ENCODE measurements around the gene BTBD2. TPM values are rescaled to one million over a fixed set of nuclear protein-coding genes. Genes with fewer than 3 reads are reported as not detected.

Gene BTBD2
- total and polyA plus RNA-seq, 10 of the 15 experiments (the other 5 are each of a cell fraction or from before 2014, with no cell fraction given) = 0.13 to 66.2 (median 10.4) TPM

- TF ChIP-seq E4F1 (IDR thresholded peaks at IDR 0.05; ENCODE audit: borderline replicate concordance, partially characterized antibody) (no peak), BMI1 (IDR thresholded peaks at IDR 0.05; ENCODE audit: borderline replicate concordance) (no peak), NR2C1 (IDR thresholded peaks at IDR 0.05) (0 out of 2 replicates have a peak, but pooled peaks have one; percentile 1), LARP7 (IDR thresholded peaks at IDR 0.05) (0 out of 2 replicates have a peak, but pooled peaks have one; percentile 13), POLR2A (IDR thresholded peaks at IDR 0.05; ENCODE audit: low read depth, low read length) (peak; percentile 46), SIN3A (IDR thresholded peaks at IDR 0.05; ENCODE audit: low read depth, low read length) (no peak), EP300 (IDR thresholded peaks at IDR 0.05; ENCODE audit: borderline replicate concordance in 1 of 2, control insufficient read depth in 1 of 2, low read depth in 2 of 2, low read length in 2 of 2) (no peak), FOS (IDR thresholded peaks at IDR 0.05; ENCODE audit: borderline replicate concordance, extremely low read depth, insufficient read length) (no peak), GATAD2B (conservative IDR thresholded peaks at IDR 0.05; ENCODE audit: low read depth) (peak; percentile 23; the same call in 1 of the 2 replicates), ZNF24 (IDR thresholded peaks at IDR 0.05) (no peak), USF2 (IDR thresholded peaks at IDR 0.05; ENCODE audit: borderline replicate concordance, low read depth, low read length) (no peak), POLR2AphosphoS5 (IDR thresholded peaks at IDR 0.05; ENCODE audit: low read length) (peak; percentile 57; the same call in 1 of the 2 replicates), SIX5 (IDR thresholded peaks at IDR 0.05; ENCODE audit: low read depth, low read length, severe bottlenecking) (no peak), IRF4 (IDR thresholded peaks at IDR 0.05; ENCODE audit: low read depth, low read length) (no peak), TCF7 (IDR thresholded peaks at IDR 0.05; ENCODE audit: borderline replicate concordance) (no peak), MEF2A (IDR thresholded peaks at IDR 0.05; ENCODE audit: insufficient read depth, low read depth, low read length) (no peak), EGR1 (IDR thresholded peaks at IDR 0.05; ENCODE audit: borderline replicate concordance in 1 of 2, low read depth in 2 of 2, low read length in 2 of 2) (no peak), ZSCAN29 (IDR thresholded peaks at IDR 0.05) (no peak)
- TF ChIP-seq, protein P1, sequence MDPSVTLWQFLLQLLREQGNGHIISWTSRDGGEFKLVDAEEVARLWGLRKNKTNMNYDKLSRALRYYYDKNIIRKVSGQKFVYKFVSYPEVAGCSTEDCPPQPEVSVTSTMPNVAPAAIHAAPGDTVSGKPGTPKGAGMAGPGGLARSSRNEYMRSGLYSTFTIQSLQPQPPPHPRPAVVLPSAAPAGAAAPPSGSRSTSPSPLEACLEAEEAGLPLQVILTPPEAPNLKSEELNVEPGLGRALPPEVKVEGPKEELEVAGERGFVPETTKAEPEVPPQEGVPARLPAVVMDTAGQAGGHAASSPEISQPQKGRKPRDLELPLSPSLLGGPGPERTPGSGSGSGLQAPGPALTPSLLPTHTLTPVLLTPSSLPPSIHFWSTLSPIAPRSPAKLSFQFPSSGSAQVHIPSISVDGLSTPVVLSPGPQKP (IDR thresholded peaks at IDR 0.05; ENCODE audit: low read depth, low read length) = no peak
- TF ChIP-seq, protein P2, sequence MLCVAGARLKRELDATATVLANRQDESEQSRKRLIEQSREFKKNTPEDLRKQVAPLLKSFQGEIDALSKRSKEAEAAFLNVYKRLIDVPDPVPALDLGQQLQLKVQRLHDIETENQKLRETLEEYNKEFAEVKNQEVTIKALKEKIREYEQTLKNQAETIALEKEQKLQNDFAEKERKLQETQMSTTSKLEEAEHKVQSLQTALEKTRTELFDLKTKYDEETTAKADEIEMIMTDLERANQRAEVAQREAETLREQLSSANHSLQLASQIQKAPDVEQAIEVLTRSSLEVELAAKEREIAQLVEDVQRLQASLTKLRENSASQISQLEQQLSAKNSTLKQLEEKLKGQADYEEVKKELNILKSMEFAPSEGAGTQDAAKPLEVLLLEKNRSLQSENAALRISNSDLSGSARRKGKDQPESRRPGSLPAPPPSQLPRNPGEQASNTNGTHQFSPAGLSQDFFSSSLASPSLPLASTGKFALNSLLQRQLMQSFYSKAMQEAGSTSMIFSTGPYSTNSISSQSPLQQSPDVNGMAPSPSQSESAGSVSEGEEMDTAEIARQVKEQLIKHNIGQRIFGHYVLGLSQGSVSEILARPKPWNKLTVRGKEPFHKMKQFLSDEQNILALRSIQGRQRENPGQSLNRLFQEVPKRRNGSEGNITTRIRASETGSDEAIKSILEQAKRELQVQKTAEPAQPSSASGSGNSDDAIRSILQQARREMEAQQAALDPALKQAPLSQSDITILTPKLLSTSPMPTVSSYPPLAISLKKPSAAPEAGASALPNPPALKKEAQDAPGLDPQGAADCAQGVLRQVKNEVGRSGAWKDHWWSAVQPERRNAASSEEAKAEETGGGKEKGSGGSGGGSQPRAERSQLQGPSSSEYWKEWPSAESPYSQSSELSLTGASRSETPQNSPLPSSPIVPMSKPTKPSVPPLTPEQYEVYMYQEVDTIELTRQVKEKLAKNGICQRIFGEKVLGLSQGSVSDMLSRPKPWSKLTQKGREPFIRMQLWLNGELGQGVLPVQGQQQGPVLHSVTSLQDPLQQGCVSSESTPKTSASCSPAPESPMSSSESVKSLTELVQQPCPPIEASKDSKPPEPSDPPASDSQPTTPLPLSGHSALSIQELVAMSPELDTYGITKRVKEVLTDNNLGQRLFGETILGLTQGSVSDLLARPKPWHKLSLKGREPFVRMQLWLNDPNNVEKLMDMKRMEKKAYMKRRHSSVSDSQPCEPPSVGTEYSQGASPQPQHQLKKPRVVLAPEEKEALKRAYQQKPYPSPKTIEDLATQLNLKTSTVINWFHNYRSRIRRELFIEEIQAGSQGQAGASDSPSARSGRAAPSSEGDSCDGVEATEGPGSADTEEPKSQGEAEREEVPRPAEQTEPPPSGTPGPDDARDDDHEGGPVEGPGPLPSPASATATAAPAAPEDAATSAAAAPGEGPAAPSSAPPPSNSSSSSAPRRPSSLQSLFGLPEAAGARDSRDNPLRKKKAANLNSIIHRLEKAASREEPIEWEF (IDR thresholded peaks at IDR 0.05; ENCODE audit: insufficient replicate concordance, low read depth, low read length) = no peak
Observed at GRCh38 chr19:2048959-2049740, 33.6 kb upstream of the BTBD2 start (continued).
